C4-2B (cell line): ENCODE results near the gene OCA2.

Source experiments
- H3K27ac ChIP-seq: fragments of 450-650 bp; 2 replicates; pipeline ENCODE4 v1.5.1; 2017
- ZFX ChIP-seq: fragments of 450-650 bp; IDR thresholded peaks from 2 replicates; pipeline ENCODE4 v1.6.1; 2017
- TF ChIP-seq, protein P1 (sequence below): fragments of 450-650 bp; conservative IDR thresholded peaks from 2 replicates; pipeline ENCODE4 v1.5.1; 2017; ENCODE audit warnings: mild to moderate bottlenecking

Gene OCA2

DNA sequence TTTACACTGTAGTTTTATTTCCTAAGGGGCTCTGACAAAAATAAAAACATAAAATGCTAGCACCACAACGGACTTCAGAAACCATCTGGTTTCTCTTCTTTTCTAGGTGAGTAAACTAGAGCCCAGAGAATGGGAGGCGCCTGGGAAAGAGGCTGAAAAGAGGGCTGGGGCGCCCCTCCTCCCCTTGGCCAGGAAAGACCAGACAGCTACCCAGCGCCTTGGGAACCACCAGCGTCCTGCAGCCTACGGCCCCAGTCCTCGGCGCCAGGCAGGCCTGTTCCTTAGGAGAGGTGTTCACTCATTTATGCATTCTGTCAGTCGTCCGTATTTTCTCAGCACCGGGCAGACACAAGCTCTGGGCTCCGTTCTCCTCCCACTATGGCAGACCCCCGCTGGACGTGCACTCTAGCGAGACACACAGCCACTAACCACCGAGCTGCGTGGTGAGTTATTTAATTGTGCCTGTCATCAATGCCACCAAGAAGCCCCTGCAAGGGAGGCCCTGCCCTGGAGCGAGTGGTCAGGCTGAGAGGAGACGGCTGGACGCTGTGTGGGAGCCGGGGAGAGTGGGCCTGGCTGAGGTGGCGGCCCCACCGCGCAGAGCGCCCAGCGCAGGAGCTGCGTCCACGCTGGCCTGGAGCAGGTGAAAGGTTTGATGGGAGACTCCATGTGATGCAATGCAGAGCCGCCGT lies 294.4 kb downstream of the OCA2 start:
- TF ChIP-seq, protein P1, sequence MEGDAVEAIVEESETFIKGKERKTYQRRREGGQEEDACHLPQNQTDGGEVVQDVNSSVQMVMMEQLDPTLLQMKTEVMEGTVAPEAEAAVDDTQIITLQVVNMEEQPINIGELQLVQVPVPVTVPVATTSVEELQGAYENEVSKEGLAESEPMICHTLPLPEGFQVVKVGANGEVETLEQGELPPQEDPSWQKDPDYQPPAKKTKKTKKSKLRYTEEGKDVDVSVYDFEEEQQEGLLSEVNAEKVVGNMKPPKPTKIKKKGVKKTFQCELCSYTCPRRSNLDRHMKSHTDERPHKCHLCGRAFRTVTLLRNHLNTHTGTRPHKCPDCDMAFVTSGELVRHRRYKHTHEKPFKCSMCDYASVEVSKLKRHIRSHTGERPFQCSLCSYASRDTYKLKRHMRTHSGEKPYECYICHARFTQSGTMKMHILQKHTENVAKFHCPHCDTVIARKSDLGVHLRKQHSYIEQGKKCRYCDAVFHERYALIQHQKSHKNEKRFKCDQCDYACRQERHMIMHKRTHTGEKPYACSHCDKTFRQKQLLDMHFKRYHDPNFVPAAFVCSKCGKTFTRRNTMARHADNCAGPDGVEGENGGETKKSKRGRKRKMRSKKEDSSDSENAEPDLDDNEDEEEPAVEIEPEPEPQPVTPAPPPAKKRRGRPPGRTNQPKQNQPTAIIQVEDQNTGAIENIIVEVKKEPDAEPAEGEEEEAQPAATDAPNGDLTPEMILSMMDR, result no peak
- no peak for TF ChIP-seq ZFX
- no peak overlapping the region for H3K27ac ChIP-seq

DNA sequence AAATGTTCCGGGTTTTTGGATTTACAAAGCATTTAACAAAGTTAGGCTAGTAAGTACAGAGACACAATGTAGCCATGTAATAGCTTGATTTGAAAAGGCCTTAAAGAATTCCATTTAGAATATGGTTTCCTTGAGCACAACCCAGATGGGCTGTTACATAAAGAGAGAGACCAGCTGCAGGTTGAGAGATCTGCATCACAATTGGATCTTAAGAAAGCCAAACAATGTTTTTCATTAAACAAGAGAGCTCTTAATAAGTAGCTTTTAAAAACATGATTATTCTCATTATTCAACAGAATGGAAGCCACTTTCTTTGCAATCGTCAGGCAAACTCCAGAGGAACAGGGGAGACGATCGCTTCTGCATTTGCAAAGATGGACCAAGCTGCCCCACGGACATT lies 300.3 kb downstream of the OCA2 start:
- TF ChIP-seq ZFX, result no peak
- TF ChIP-seq, protein P1, result no peak
- no peak overlapping the region for H3K27ac ChIP-seq

DNA sequence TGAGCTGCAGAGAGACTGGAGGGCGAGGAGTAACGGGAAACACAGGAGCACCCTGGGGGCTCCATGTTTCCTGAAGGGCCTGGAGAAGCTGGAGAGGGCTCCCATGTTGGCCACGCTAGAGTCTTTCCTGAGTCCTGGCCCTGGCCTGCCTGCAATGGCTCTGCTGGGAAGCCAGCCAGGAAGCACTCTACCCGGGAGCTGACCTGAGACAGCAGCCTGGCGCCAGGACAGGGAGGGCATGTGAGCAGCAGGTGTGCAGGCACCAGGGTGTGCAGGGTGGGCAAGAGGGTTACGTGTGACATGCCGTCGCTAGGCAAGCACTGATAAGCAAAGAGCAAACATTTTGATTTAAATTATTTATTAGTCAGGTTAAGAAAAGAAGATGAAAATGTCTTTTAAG lies 301.4 kb downstream of the OCA2 start:
- TF ChIP-seq ZFX, result no peak
- TF ChIP-seq, protein P1, result no peak
- H3K27ac ChIP-seq, result no peak overlapping the region

DNA sequence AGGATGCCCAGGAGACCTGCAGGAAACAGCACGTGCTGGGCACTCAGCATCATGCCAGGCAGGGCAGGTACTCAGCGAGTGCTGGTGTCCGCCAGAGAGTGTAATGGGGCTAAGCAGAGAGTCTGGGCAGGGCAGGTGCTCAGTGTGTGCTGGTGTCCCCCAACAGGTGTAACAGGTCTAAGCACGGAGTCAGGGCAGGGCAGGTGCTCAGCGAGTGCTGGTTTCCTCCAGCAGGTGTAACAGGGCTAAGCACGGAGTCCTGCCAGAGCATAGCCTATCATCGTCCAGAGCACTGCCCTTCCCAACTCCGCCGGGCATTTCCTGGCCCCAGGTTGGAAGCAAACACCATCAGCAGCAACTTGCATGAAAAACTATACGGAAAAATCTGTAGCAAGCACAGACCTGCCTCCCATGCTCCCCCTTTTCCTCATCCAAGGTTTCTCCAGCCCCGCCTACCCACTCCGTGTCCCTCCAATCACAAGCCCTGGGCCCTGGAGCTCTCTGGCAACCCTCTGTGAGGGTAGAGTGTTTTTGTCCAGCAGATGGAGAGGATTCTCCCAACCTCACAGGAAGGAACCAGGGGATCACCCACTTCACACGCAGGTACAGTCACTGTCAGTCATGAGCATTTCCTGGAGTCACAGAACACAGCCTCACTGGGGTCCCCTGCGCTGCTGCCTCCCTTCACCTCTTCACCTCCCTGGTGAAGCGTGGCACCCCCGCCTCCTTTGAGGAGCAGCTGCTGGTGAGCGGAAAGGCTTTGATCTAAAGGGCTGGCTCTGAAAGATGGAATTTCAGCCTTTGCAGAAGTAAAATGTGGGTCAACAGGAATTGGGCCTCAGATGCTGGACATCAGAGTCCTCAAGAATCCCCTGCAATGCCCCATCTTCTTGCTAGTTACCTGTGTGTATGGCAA lies 302.5 kb downstream of the OCA2 start:
- TF ChIP-seq, protein P1, result no peak
- TF ChIP-seq ZFX, result no peak
- no peak overlapping the region for H3K27ac ChIP-seq

DNA sequence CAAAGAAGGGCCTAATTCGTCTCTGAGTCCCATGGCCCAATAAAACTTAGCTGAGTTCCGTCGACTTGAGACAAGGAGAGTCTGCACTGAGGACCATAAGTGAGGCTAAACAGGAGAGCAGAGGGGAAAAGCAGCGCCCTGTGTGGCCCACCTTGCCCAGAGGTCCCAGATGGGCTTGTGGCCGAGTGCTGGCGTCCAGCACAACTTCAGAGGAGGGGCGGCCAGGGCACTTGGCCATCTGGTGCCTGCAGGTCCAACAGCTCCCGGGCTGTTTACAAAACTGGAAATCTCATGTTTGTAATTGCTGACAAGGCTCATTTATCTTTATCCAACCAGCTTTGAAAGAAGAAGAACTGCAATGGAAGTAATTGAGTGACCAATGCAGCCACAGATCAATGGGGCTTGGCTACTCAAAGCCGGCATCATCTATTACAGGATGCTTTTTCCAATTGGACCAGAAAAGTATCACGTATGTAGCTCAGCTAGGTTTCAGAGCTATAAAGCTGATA lies 306.3 kb downstream of the OCA2 start:
- TF ChIP-seq, protein P1, result no peak
- no peak for TF ChIP-seq ZFX
- H3K27ac ChIP-seq, result no peak overlapping the region

DNA sequence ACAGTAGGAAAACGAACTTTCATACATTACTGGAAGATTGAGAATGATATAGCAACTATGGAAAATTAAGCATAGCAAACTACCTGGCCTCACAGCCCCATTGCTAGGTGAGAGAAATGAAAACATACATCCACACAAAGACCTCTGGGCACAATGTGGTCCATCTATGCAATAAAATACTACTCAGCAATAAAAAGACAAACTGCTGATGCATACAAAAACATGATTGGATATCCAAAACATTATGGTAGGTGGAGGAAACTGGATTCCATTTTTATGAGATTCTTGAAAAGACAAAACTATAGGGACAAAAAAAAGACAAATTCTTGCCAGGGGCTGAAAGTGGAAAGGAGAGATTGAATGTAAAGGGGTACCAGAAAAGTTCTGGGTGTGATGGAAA lies 308.8 kb downstream of the OCA2 start:
- no peak overlapping the region for H3K27ac ChIP-seq
- TF ChIP-seq ZFX, result no peak
- TF ChIP-seq, protein P1, result no peak

DNA sequence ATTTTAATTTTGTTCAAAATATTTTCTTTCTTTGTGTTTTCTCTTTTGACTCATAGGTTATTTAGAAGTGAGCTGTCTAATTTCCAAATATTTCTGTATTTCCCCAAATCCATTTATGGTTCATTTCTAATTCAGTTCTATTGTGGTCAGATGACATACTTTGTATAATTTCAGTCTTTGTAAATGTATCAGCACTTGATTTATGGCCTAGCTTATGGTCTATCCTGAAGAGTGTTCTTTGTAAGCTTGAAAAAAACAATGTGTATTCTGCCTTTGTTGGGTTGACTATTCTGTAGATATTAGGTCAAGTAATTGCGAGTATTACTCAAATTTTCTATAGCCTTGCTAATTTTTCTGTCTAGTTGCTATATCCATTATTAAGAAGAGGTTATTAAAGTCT lies 311.2 kb downstream of the OCA2 start:
- H3K27ac ChIP-seq, result no peak overlapping the region
- no peak for TF ChIP-seq ZFX
- TF ChIP-seq, protein P1, result no peak
